H9 (cell line): ENCODE data around the gene SOX4. TPM values are rescaled to one million over a fixed set of nuclear protein-coding genes. Genes with fewer than 3 reads are reported as not detected.

Experiments
- DNase-seq: peaks from one replicate; pipeline ENCODE4 v3.0.0-alpha.2; 2017
- H2AFZ ChIP-seq: one replicate; pipeline ENCODE4 v1.6.1; 2013; ENCODE audit warnings: mild to moderate bottlenecking, low read length, control low read depth, moderate library complexity
- H2AK5ac ChIP-seq: 2 replicates; pipeline ENCODE4 v1.6.1; 2013; ENCODE audit warnings: low read length, control low read depth, mixed read lengths; ENCODE audit not compliant: insufficient read length
- H2BK120ac ChIP-seq: one replicate; pipeline ENCODE4 v1.6.1; 2013; ENCODE audit warnings: low read depth, mild to moderate bottlenecking, low read length, control low read depth, inconsistent platforms; ENCODE audit not compliant: poor library complexity, severe bottlenecking
- H2BK12ac ChIP-seq: 2 replicates; pipeline ENCODE4 v1.6.1; 2013; ENCODE audit warnings: low read length, control low read depth, mixed read lengths, low read depth; ENCODE audit not compliant: insufficient read length
- H2BK15ac ChIP-seq: 2 replicates; pipeline ENCODE4 v1.6.1; 2013; ENCODE audit warnings: low read depth, low read length, control low read depth
- H2BK20ac ChIP-seq: one replicate; pipeline ENCODE4 v1.6.1; 2013; ENCODE audit warnings: low read depth, mild to moderate bottlenecking, low read length, control low read depth, inconsistent platforms; ENCODE audit not compliant: poor library complexity, severe bottlenecking
- H2BK5ac ChIP-seq: 2 replicates; pipeline ENCODE4 v1.6.1; 2013; ENCODE audit warnings: low read length, control low read depth, mixed read lengths; ENCODE audit not compliant: insufficient read length
- H3K14ac ChIP-seq: 2 replicates; pipeline ENCODE4 v1.6.1; 2013; ENCODE audit warnings: low read length, control low read depth; ENCODE audit not compliant: insufficient read depth
- H3K18ac ChIP-seq: 2 replicates; pipeline ENCODE4 v1.6.1; 2013; ENCODE audit warnings: low read depth, mild to moderate bottlenecking, mixed read lengths, low read length, control low read depth; ENCODE audit not compliant: insufficient read length
- H3K23ac ChIP-seq: 2 replicates; pipeline ENCODE4 v1.6.1; 2013; ENCODE audit warnings: low read length, control low read depth, mixed read lengths, low read depth; ENCODE audit not compliant: insufficient read length
- H3K23me2 ChIP-seq: 2 replicates; pipeline ENCODE4 v1.6.1; 2013; ENCODE audit warnings: low read depth, mild to moderate bottlenecking, mixed read lengths, low read length, control low read depth; ENCODE audit not compliant: insufficient read length, poor library complexity, severe bottlenecking
- H3K27ac ChIP-seq: 2 replicates; pipeline ENCODE4 v1.5.1; 2013; ENCODE audit warnings: low read length, control low read depth, mixed read lengths, low read depth; ENCODE audit not compliant: insufficient read length
- H3K27me3 ChIP-seq: 2 replicates; pipeline ENCODE4 v1.6.1; 2013; ENCODE audit warnings: low read length, control low read depth, inconsistent platforms; ENCODE audit not compliant: insufficient read depth
- H3K4ac ChIP-seq: 2 replicates; pipeline ENCODE4 v1.6.1; 2013; ENCODE audit warnings: low read depth, mild to moderate bottlenecking, control low read depth, inconsistent platforms, low read length, moderate library complexity
- H3K4me1 ChIP-seq: 2 replicates; pipeline ENCODE4 v1.6.1; 2013; ENCODE audit warnings: low read length, control low read depth, inconsistent platforms; ENCODE audit not compliant: insufficient read depth
- H3K4me2 ChIP-seq: 2 replicates; pipeline ENCODE4 v1.6.1; 2013; ENCODE audit warnings: low read length, control low read depth, mixed read lengths; ENCODE audit not compliant: insufficient read length, insufficient read depth
- H3K56ac ChIP-seq: 2 replicates; pipeline ENCODE4 v1.6.1; 2013; ENCODE audit warnings: low read depth, mild to moderate bottlenecking, mixed read lengths, low read length, control low read depth; ENCODE audit not compliant: insufficient read length
- H3K79me1 ChIP-seq: 2 replicates; pipeline ENCODE4 v1.6.1; 2013; ENCODE audit warnings: low read depth, mild to moderate bottlenecking, moderate library complexity, low read length, control low read depth, inconsistent platforms; ENCODE audit not compliant: insufficient read depth, poor library complexity, severe bottlenecking
- H3K79me2 ChIP-seq: 2 replicates; pipeline ENCODE4 v1.6.1; 2013; ENCODE audit warnings: low read length, control low read depth, inconsistent platforms; ENCODE audit not compliant: insufficient read depth
- H3K9ac ChIP-seq: 2 replicates; pipeline ENCODE4 v1.6.1; 2013; ENCODE audit warnings: low read length, control low read depth, mixed read lengths; ENCODE audit not compliant: insufficient read length; ENCODE audit errors: extremely low read depth
- H3K9me3 ChIP-seq: one replicate; pipeline ENCODE4 v1.6.1; 2013; ENCODE audit warnings: low read depth, low read length, inconsistent platforms; ENCODE audit not compliant: control insufficient read depth
- H3T11ph ChIP-seq: one replicate; pipeline ENCODE4 v1.6.1; 2013; ENCODE audit warnings: mild to moderate bottlenecking, low read length, control low read depth, inconsistent platforms
- H4K20me1 ChIP-seq: one replicate; pipeline ENCODE4 v1.6.1; 2013; ENCODE audit not compliant: control insufficient read depth, insufficient read length, insufficient read depth
- H4K5ac ChIP-seq: 2 replicates; pipeline ENCODE4 v1.6.1; 2013; ENCODE audit warnings: low read depth, mild to moderate bottlenecking, mixed read lengths, low read length, control low read depth; ENCODE audit not compliant: insufficient read length
- H4K8ac ChIP-seq: replicated peaks from 2 replicates; pipeline ENCODE4 v1.6.1; 2013; ENCODE audit warnings: low read length, control low read depth, mixed read lengths, low read depth; ENCODE audit not compliant: insufficient read length
- H4K91ac ChIP-seq: 2 replicates; pipeline ENCODE4 v1.6.1; 2013; ENCODE audit warnings: low read depth, mild to moderate bottlenecking, moderate library complexity, mixed read lengths, low read length, control low read depth; ENCODE audit not compliant: insufficient read length
- H3K27ac Mint-ChIP-seq, 3 experiments: 2 replicates in 2 of 3; 3 replicates in 1 of 3; pipeline ENCODE4 v1.8.0; 2020 to 2021; ENCODE audit warnings: mixed read lengths in 3 of 3, mild to moderate bottlenecking in 1 of 3, moderate library complexity in 1 of 3
- H3K27me3 Mint-ChIP-seq: 2 replicates; pipeline ENCODE4 v1.8.0; 2021; ENCODE audit warnings: low read depth, mild to moderate bottlenecking, moderate library complexity, mixed read lengths
- H3K36me3 Mint-ChIP-seq, 3 experiments: 2 replicates in 2 of 3; 3 replicates in 1 of 3; pipeline ENCODE4 v1.8.0; 2020 to 2021; ENCODE audit warnings: low read depth in 3 of 3, mixed read lengths in 3 of 3; ENCODE audit not compliant: insufficient read depth in 1 of 3
- H3K4me1 Mint-ChIP-seq, 2 experiments: 2 replicates each; pipeline ENCODE4 v1.8.0; 2020; ENCODE audit warnings: mixed read lengths in 2 of 2
- H3K4me3 Mint-ChIP-seq, 2 experiments: 2 replicates in 1 of 2; 3 replicates in 1 of 2; pipeline ENCODE4 v1.8.0; 2020 to 2021; ENCODE audit warnings: mild to moderate bottlenecking in 2 of 2, mixed read lengths in 2 of 2, moderate library complexity in 1 of 2
- H3K9me3 Mint-ChIP-seq, 2 experiments: 2 replicates in 1 of 2; 3 replicates in 1 of 2; pipeline ENCODE4 v1.8.0; 2020; ENCODE audit warnings: mild to moderate bottlenecking in 2 of 2, mixed read lengths in 2 of 2, moderate library complexity in 1 of 2
- WGBS: extraction: QIAGEN DNeasy Blood & Tissue Kit; methylation state at CpG from one replicate; pipeline ENCODE4 v1.1.7; 2013; ENCODE audit warnings: missing lambda C conversion rate, low lambda C conversion rate, mixed read lengths; ENCODE audit not compliant: insufficient read length; ENCODE audit errors: extremely low coverage; 5-methylcytosine and 5-hydroxymethylcytosine counted together
- total RNA-seq: library from RNA; stranded (reverse); gene quantifications from 2 replicates; pipeline ENCODE4 v1.2.1, GENCODE V29; 2021
- TF ChIP-seq, protein P1 (sequence below): fragments of 200-600 bp; sonication (generic); conservative IDR thresholded peaks from 3 replicates; pipeline ENCODE4 v1.8.0; 2021; ENCODE audit warnings: antibody characterized with exemption, mild to moderate bottlenecking

The SOX4 gene
- total RNA-seq, 1 experiment from 2014 or later: 108 TPM

DNA sequence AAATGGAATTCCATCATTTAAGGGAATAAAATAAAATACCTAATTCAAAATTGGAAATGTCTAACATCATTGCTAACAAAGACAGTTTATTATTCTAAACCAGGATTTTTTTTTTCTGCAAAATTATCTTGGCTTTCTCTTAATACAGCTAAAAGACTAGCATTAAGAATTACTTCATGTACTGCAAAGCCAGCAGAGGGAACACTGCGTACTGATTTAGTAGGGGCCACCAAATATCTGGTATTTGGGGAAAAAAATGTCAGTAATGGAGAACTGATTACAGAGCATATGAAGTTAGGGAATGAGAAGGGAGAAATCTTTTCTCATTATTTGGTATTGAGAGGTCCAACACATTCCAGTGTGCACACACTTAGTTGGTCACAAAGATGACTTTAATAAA, 3.2 kb upstream of the SOX4 start:
- H2BK15ac ChIP-seq: no peak overlapping the region
- peaks cover 30% of the 10 kb centered on the region for H3K23me2 ChIP-seq
- H3K79me2 ChIP-seq: peaks cover 16% of the 10 kb centered on the region; the same call in 1 of the 2 replicates
- H4K5ac ChIP-seq: no peak overlapping the region
- peaks cover 3% of the 10 kb centered on the region in 2 experiments for H3K9me3 Mint-ChIP-seq
- peaks cover 18 to 20% of the 10 kb centered on the region in 2 experiments for H3K4me1 Mint-ChIP-seq
- no peak overlapping the region for H4K91ac ChIP-seq
- WGBS: no CpG with 5 or more reads among the region's 1 CpG
- no peaks in the 10 kb centered on the region for H4K20me1 ChIP-seq
- H3K23ac ChIP-seq: no peak overlapping the region
- H3K18ac ChIP-seq: no peak overlapping the region
- no peaks in the 10 kb centered on the region; the same call in 1 of the 2 replicates for H3K27me3 ChIP-seq
- peaks cover under 1 to 4% (median 4%) of the 10 kb centered on the region in 3 experiments; a peak in 5 of 7 replicates for H3K36me3 Mint-ChIP-seq
- no peak overlapping the region for H3K14ac ChIP-seq
- H2AFZ ChIP-seq: no peak overlapping the region
- no peak overlapping the region for H2BK5ac ChIP-seq
- no peak overlapping the region for H3K56ac ChIP-seq
- H2BK20ac ChIP-seq: no peak overlapping the region
- peaks cover 15% of the 10 kb centered on the region for H3K27me3 Mint-ChIP-seq
- H3K9me3 ChIP-seq: no peaks in the 10 kb centered on the region
- no peaks in the 10 kb centered on the region for H3K79me1 ChIP-seq
- no peak overlapping the region for H3K4me2 ChIP-seq
- DNase-seq: no peak
- H3T11ph ChIP-seq: no peak overlapping the region
- H2BK12ac ChIP-seq: no peak overlapping the region
- no peak overlapping the region for H2BK120ac ChIP-seq
- H4K8ac ChIP-seq: no peak overlapping the region
- no peak overlapping the region for H3K4me3 Mint-ChIP-seq
- TF ChIP-seq, protein P1, sequence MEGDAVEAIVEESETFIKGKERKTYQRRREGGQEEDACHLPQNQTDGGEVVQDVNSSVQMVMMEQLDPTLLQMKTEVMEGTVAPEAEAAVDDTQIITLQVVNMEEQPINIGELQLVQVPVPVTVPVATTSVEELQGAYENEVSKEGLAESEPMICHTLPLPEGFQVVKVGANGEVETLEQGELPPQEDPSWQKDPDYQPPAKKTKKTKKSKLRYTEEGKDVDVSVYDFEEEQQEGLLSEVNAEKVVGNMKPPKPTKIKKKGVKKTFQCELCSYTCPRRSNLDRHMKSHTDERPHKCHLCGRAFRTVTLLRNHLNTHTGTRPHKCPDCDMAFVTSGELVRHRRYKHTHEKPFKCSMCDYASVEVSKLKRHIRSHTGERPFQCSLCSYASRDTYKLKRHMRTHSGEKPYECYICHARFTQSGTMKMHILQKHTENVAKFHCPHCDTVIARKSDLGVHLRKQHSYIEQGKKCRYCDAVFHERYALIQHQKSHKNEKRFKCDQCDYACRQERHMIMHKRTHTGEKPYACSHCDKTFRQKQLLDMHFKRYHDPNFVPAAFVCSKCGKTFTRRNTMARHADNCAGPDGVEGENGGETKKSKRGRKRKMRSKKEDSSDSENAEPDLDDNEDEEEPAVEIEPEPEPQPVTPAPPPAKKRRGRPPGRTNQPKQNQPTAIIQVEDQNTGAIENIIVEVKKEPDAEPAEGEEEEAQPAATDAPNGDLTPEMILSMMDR: no peak
- no peak overlapping the region for H3K27ac Mint-ChIP-seq
- no peaks in the 10 kb centered on the region for H3K4me1 ChIP-seq
- no peak overlapping the region for H3K27ac ChIP-seq
- H3K4ac ChIP-seq: no peak overlapping the region
- H3K9ac ChIP-seq: no peak overlapping the region
- no peak overlapping the region for H2AK5ac ChIP-seq
